GM18868 (cell line): ENCODE data around the gene RPLP1.
A peak's percentile ranks its signal among the peaks of the same experiment; 100 is the strongest.

Source experiments
- ATAC-seq: cut with Tn5 transposase; IDR thresholded peaks from one replicate; pipeline ENCODE4 v1.9.1; 2021; ENCODE audit warnings: mild to moderate bottlenecking, moderate library complexity; ENCODE audit not compliant: unreplicated experiment

Gene RPLP1

GRCh38 chr15:69468241-69469121 is 15.9 kb downstream of the RPLP1 start:
- peak; percentile 74 for ATAC-seq

GRCh38 chr15:69469467-69470201 is 17.0 kb downstream of the RPLP1 start:
- ATAC-seq = no peak

DNA sequence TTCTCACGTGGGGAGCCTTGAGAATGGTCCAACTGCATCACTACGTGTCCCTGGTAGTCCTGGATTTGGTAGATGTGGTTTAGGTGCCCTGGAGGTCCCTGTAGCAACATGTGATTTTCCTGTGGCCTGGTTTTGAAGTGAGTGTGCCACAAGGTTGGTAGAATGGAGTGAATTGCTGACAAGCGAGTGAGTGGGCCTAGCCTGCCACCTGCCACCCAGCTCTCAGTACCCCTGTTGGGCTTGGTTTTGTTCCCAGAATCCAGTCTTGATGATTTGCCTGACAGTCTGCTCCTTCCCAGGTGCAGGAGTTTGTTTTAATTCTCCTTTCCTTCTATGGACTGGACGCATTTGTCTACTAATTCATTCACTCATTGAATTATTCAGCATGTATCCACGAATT is 19.4 kb downstream of the RPLP1 start:
- ATAC-seq = no peak

GRCh38 chr15:69472562-69472961 is 19.9 kb downstream of the RPLP1 start:
- ATAC-seq = no peak

DNA sequence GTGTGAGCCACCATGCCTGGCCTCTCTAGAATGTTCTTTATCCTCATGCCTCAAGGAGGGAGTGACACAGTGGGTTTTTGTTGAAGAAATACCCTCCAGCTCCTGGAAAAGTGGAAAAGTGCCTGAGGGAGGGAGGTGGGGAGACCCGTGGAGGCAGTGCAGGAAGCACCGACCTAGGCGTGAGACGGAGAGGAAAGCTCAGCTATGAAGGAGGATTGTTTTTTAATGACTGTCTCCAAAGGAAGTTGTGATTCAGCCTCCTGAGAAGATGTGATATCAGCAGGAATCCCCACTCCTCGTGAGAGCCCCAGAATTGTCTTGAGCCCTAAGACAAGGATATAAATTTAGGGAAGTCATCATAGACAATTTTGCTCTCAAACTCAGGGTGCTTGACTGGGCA is 21.7 kb downstream of the RPLP1 start:
- ATAC-seq = no peak

DNA sequence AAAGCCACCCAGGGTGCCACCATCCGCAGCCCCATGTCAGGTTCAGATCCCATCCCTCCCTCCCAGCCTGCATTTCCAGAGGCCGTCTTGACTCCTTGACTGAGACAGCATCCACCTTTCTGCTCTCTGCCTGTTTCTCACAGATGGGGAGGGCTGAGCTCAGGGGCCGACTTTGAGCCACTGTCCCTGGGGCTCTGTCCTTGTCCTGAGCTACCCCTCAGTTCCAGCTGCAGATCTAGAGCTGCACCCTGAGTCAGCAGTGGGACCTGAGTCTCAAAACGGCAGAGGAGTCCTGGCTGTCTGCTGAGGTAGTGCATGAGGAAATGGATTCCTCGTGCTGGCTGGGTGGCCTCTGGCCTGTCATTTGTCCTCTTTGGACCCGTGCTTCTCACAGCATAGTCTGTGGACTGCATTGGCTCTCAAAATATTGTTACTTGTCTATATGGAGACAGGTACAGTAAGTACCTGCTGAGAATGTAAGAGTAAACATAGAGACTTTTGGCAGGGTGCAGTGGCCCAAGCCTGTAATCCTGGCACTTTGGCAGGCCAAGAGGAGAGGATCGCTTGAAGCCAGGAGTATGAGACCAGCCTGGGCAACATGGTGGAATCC is 22.3 kb downstream of the RPLP1 start:
- ATAC-seq = no peak

DNA sequence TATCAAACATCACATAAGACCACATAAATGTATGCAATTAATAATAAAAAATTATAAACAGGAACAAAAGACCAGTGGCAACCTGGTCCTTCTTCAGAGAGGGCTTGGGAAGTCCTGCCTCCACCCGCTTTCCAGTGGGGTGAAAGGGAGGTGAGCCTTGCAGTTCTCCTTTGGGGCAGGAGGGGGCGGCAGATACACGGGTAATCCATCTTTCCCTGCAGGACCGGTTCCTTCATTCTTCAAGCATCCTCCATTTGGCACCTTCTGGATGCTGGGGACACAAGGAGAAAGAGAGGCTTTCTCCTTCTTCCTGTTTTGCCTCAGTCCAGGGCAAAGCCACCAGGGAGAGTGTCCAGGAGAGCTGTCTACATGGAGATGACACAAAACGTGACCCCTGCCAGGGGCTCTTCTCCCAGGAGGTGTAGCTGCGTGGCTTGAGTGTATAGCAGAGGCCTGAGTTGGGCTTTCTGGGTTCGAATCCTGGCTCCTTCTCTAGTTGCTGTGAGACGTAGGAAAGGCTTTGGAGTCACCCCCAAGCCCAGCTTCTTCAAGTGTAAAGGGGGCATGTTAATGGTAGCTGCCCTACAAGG is 23.2 kb downstream of the RPLP1 start:
- ATAC-seq = no peak

- no peak for ATAC-seq
Measured at GRCh38 chr15:69476704-69477473, 24.3 kb downstream of the RPLP1 start.

- no peak for ATAC-seq
Measured at GRCh38 chr15:69478259-69478781, 25.7 kb downstream of the RPLP1 start.

DNA sequence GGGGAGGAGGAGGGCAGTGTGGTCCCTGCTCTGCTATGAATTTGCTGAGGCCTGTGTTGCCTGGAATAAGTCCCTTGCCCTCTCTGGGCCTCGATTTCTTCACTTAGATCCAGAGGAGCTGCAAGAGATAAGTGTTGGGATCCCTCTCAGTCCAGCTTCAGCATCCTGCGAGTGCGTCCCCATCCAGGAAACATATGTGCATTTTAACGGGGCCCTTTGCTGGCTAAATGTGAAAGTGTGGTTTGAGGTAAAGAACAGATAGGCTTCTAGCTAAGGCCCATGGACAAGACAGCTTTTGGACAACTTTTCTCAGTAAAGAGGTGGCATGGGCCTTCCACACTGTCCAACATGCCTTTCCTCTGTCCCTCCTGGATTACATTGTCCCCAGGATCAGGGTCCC is 26.5 kb downstream of the RPLP1 start:
- ATAC-seq = no peak

DNA sequence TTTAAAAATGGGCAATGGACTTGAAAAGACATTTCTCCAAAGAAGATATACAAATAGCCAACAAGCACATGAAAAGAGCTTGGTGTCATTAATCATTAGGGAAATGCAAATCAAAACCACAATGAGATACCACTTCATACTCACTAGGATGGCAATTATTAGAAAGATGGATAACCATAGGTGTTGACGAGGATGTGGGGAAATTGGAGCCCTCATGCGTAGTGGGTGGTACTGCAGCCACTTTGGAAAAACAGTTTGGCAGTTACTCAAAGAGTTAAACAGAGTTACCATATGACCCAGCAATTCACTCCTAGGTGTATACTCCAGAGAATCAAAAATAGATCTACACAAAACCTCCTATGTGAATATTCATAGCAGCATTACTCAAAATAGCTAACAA is 27.4 kb downstream of the RPLP1 start:
- ATAC-seq = no peak

- ATAC-seq = no peak
Measured at GRCh38 chr15:69480932-69481331, 28.3 kb downstream of the RPLP1 start.

GRCh38 chr15:69482686-69483256 is 30.2 kb downstream of the RPLP1 start:
- no peak for ATAC-seq

- ATAC-seq = no peak
Measured at GRCh38 chr15:69484837-69485236, 32.2 kb downstream of the RPLP1 start.

- ATAC-seq = no peak
Measured at GRCh38 chr15:69486481-69487110, 34.0 kb downstream of the RPLP1 start.

DNA sequence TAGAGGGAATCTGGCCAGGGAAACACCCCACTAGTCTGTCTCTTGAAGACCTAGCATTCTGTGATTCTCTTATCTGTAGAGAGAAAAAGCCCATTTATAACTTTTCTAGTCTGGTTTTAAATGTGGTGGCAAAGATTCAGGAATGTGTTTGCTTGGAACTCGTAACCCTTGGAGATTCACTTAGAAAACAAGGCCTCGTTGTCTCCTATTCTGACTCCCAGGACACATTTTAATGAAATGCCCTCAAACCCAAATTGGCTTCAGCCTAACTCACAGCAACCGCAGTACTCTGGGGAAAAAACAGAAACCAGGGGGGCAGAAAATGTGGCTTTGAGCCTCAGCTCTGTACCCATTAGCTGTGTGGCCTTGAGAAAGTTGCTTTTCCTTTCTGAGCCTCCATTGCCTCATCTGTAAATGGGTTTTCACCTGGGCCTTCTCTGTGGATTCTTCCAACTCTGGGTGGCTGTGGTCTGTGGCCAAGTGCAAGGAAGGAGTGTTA is 36.5 kb downstream of the RPLP1 start:
- ATAC-seq = no peak

DNA sequence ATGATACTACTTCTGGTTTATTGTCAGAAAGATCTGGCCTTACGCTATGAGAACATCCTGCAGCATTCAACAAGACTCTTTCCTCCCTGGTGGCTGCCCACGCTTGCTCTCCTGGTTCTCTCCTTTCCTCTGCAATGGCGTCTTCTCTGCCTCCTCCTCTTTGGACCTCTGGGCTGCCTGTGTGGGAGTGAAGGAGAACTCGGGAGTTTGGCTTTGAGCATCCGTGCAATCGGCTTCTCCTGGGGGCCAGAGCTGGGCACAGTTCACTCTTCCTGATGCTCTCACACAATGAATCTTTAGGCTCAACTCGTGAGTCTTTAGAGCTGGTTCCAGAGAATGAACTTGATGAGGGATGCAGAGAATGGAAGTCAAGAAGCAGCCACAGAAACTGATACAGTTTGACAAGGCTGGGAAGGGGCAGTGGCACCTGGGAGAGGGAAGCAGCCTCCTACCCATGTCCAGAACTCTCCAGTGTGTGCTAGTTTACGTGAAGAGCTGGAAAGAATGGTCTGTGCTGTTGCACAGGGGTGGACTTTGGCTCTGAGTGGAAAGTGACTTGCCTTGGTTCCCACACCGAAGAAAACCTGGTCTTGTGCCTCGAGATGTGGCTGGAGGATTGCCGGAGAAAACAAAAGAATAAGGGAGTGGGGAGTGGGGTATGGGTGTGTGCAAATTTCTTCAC is 37.9 kb downstream of the RPLP1 start:
- ATAC-seq = no peak

GRCh38 chr15:69491038-69491505 is 38.5 kb downstream of the RPLP1 start:
- ATAC-seq = no peak

GRCh38 chr15:69493406-69493805 is 40.8 kb downstream of the RPLP1 start:
- ATAC-seq = no peak
